Mammary epithelial cell (primary cell): ENCODE data around the gene LARGE1.

Experiments
- CTCF ChIP-seq, 2 donors: IDR thresholded peaks in 1 of 2; conservative IDR thresholded peaks in 1 of 2; 2 replicates each; pipeline ENCODE4 v1.5.1; 2011 to 2012; ENCODE audit warnings: inconsistent platforms in 2 of 2, low read length in 2 of 2, mild to moderate bottlenecking in 2 of 2, control low read depth in 1 of 2, low read depth in 1 of 2; ENCODE audit not compliant: insufficient read depth in 1 of 2; ENCODE audit errors: extremely low read depth in 1 of 2
- EZH2 ChIP-seq: IDR thresholded peaks from 2 replicates; pipeline ENCODE4 v1.6.1; 2012; ENCODE audit warnings: low read length, inconsistent platforms, borderline replicate concordance

GRCh38 chr22:33882991-33883390 lies 37.3 kb downstream of the LARGE1 start:
- TF ChIP-seq CTCF (conservative IDR thresholded peaks at IDR 0.05 in 1 of 2, IDR thresholded peaks at IDR 0.05 in 1 of 2; ENCODE audit: extremely low read depth in 1 of 2, insufficient read depth in 1 of 2, low read depth in 1 of 2, low read length in 2 of 2) (no peak), EZH2 (no peak)
